ENCODE results near the gene MOXD1.

- TF ChIP-seq MAFK (IDR thresholded peaks at IDR 0.05; ENCODE audit: low read depth, low read length) (no peak), CTCF (IDR thresholded peaks at IDR 0.05; ENCODE audit: control extremely low read depth in 1 of 3, insufficient read depth in 1 of 3, low read depth in 1 of 3, low read length in 3 of 3) (no peak), CREB1 (IDR thresholded peaks at IDR 0.05) (no peak), EP300 (IDR thresholded peaks at IDR 0.05; ENCODE audit: borderline replicate concordance in 1 of 2, low read depth in 2 of 2, low read length in 2 of 2) (no peak), POLR2A (IDR thresholded peaks at IDR 0.05; ENCODE audit: control extremely low read depth in 1 of 2, low read depth in 2 of 2, low read length in 2 of 2) (no peak)
These were observed 126.0 kb downstream of the MOXD1 start for GRCh38 chr6:132275066-132275970.
